Large intestine (tissue), 3 donors: ENCODE results near the gene FCGBP. TPM values are rescaled to one million over a fixed set of nuclear protein-coding genes. Genes with fewer than 3 reads are reported as not detected.
"Not testable (repeated sequence)": the region's sequence is repeated elsewhere in the genome, so short reads cannot be mapped to it uniquely, and the experiment has no call there.

Experiments used
- DNase-seq, 2 donors: peaks; one replicate each; pipeline versions ENCODE4 v3.0.0 to v3.0.0-alpha.2; 2013
- H3K27ac ChIP-seq: one replicate; pipeline ENCODE4 v1.5.1; 2013; ENCODE audit warnings: low read length
- H3K27me3 ChIP-seq: 2 replicates; pipeline ENCODE4 v1.6.1; 2013; ENCODE audit warnings: low read length; ENCODE audit not compliant: control insufficient read depth, insufficient read depth
- H3K36me3 ChIP-seq: 2 replicates; pipeline ENCODE4 v1.6.1; 2013; ENCODE audit warnings: low read length; ENCODE audit not compliant: control insufficient read depth, insufficient read depth
- H3K4me1 ChIP-seq: one replicate; pipeline ENCODE4 v1.6.1; 2013; ENCODE audit warnings: low read length; ENCODE audit not compliant: control insufficient read depth, insufficient read depth
- H3K4me3 ChIP-seq: one replicate; pipeline ENCODE4 v1.5.1; 2013; ENCODE audit warnings: low read length
- H3K9me3 ChIP-seq: one replicate; pipeline ENCODE4 v1.6.1; 2013; ENCODE audit warnings: mild to moderate bottlenecking, low read depth, low read length, moderate library complexity; ENCODE audit not compliant: control insufficient read depth
- WGBS: methylation state at CpG from one replicate; pipeline ENCODE4 v1.1.5; 2013; ENCODE audit warnings: low lambda C conversion rate; ENCODE audit not compliant: insufficient coverage; 5-methylcytosine and 5-hydroxymethylcytosine counted together
- polyA plus RNA-seq: library from polyadenylated mRNA; unstranded; fragments of 120-200 nt; gene quantifications from one replicate; pipeline ENCODE4 v1.2.1, GENCODE V29; 2013

Gene FCGBP
- polyA plus RNA-seq, 1 donor, result 609 TPM

GRCh38 chr19:39891660-39892505 is 42.6 kb downstream of the FCGBP start:
- not testable (repeated sequence) for H3K9me3 ChIP-seq, H3K36me3 ChIP-seq, H3K27me3 ChIP-seq, H3K27ac ChIP-seq, H3K4me3 ChIP-seq, H3K4me1 ChIP-seq
- peak in 1 of 2 donors; percentile 68 for DNase-seq
- WGBS, result 97% methylated on average over 5 of the region's 64 CpGs

DNA sequence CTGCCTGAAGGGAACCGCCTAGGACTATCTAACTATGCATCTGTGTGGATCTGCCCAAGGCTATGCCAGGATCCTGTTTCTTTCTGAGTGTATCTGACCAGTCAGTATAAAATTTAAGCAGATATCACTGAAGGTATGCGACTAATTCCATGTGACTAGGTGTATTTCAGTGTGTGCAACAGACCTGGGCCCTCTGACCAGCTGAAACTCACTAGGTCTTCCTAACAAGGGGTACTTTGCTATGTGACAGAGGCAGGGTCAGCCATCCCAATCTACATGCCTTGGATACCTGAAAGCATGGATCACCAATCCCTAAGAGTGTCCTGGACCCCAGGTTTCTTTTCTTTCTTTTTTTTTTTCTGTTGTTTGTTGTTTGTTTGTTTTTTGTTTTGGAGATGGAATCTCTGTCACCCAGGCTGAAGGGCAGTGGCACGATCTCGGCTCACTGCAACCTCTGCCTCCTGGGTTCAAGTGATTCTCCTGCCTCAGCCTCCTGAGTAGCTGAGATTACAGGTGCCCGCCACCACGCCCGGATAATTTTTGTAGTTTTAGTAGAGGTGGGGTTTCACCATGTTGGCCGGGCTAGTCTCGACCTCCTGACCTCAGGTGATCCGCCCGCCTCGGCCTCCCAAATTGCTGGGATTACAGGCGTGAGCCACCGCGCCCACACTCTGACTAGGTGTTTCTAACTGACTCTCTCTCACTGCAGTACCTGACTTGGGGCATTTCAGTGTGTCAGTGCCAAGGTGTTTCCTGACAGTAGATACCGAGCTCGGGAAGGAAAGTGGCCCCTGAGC is 43.5 kb downstream of the FCGBP start:
- peak in 1 of 2 donors; percentile 37 for DNase-seq
- H3K36me3 ChIP-seq, result peaks cover 5% of the 10 kb centered on the region

DNA sequence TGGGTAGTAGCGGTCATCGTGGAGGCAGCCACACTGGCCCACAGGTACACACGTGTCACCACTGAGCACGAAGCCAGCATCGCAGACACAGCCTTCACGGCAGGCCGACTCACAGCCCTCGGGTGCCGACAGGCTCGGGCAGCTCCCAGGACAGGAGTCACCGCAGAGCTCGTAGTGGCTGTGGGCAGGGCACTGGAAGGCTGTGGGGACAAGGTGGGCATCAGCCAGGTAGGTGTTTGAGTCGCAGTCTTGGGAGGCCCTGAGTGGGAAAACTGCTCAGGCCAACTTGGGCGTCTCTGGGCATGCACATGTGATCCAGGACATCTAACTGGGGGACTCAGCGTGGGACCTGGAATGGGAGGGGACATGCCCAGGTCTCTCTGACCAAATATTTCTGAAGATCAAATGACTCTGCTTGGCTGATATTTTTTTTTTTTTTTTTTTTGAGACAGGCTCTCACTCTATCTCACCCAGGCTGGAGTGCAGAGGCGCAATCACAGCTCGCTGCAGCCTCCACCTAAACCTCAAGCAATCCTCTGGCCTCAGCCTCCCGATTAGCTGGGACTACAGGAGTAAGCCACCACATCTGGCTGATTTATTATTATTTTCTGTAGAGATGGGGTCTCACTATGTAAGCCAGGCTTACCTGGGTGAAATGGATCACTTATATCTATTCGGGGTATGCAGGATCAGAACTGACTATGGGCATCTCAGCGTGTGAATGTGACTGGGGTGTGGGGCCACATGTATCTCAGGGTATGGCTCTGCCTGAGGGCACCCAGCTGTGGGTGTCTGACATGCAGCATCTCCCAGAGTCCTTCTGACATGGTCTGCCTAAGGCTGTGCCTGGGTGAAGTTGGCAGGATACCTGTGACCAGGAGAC is 44.3 kb downstream of the FCGBP start:
- H3K4me3 ChIP-seq, H3K27ac ChIP-seq, DNase-seq, H3K27me3 ChIP-seq, H3K4me1 ChIP-seq, H3K36me3 ChIP-seq, H3K9me3 ChIP-seq: not testable (repeated sequence)
- 100% methylated on average over 1 of the region's 20 CpGs for WGBS

More for the DNA sequence above, 43.5 kb downstream of the FCGBP start:
- H3K27ac ChIP-seq, result no peak overlapping the region
- H3K9me3 ChIP-seq, result peaks cover 3% of the 10 kb centered on the region
- 100% methylated on average over 1 of the region's 17 CpGs for WGBS
- H3K27me3 ChIP-seq, result peaks cover 4% of the 10 kb centered on the region
- H3K4me3 ChIP-seq, result no peak overlapping the region
- H3K4me1 ChIP-seq, result no peaks in the 10 kb centered on the region

DNA sequence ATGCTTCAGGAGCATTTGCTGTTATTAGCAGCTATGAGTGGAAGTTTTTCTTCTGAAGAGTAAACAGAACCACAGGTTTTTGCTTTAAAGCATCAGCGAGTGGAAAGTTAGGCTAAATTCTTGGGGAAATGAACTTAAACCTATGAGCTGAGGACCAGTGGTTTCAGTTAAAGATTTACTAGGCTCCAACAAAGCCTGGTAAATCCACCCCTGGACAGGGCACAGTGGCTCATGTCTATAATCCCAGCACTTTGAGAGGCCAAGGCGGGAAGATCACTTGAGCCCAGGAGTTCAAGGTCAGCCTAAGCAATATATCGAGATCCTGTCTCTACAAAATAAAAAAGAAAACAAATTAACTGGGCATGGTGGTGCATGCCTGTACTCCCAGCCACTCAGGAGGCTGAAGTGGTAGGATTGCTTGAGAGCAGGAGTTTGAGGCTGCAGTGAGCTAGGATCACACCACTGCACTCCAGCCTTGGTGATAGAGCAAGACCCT is 46.9 kb downstream of the FCGBP start:
- not testable (repeated sequence) for H3K27ac ChIP-seq, H3K9me3 ChIP-seq, H3K4me1 ChIP-seq, H3K27me3 ChIP-seq, H3K36me3 ChIP-seq, H3K4me3 ChIP-seq, DNase-seq
- WGBS, result no CpG with 5 or more reads among the region's 3 CpGs

- not testable (repeated sequence) for H3K27me3 ChIP-seq, H3K4me3 ChIP-seq, DNase-seq, H3K4me1 ChIP-seq, H3K9me3 ChIP-seq, H3K36me3 ChIP-seq, H3K27ac ChIP-seq
- no CpG with 5 or more reads among the region's 30 CpGs for WGBS
Observed at GRCh38 chr19:39885821-39886554, 48.4 kb downstream of the FCGBP start.

GRCh38 chr19:39884721-39885120 is 49.7 kb downstream of the FCGBP start:
- not testable (repeated sequence) for H3K36me3 ChIP-seq, H3K4me3 ChIP-seq, H3K9me3 ChIP-seq, DNase-seq, H3K27me3 ChIP-seq, H3K4me1 ChIP-seq, H3K27ac ChIP-seq
- no CpG with 5 or more reads among the region's 9 CpGs for WGBS

Other genes starting within 250 kb of the FCGBP start
- not detected for gene LGALS14, start 230.2 kb downstream of the FCGBP start, polyA plus RNA-seq
- gene CLC, start 196.6 kb downstream of the FCGBP start, polyA plus RNA-seq, result 0.85 TPM
- not detected for gene LEUTX, start 155.8 kb downstream of the FCGBP start, polyA plus RNA-seq
- gene DYRK1B, start 100.5 kb downstream of the FCGBP start, polyA plus RNA-seq, result 27.6 TPM
- 226 TPM for gene FBL, start 88.3 kb downstream of the FCGBP start, polyA plus RNA-seq
- gene PSMC4, start 36.5 kb upstream of the FCGBP start, polyA plus RNA-seq, result 73.7 TPM
- 3.9 TPM for gene ZNF546, start 62.4 kb upstream of the FCGBP start, polyA plus RNA-seq
- gene ZNF780B, start 121.6 kb upstream of the FCGBP start, polyA plus RNA-seq, result 21.8 TPM
- 16.0 TPM for gene ZNF780A, start 156.3 kb upstream of the FCGBP start, polyA plus RNA-seq